IMR-90 (cell line): ENCODE data around the gene UCK2.

Experiments
- MXI1 ChIP-seq: IDR thresholded peaks from 2 replicates; pipeline ENCODE4 v1.6.1; 2012; ENCODE audit warnings: low read depth, mild to moderate bottlenecking, low read length, moderate library complexity, borderline replicate concordance
- NFE2L2 ChIP-seq: fragments of 150-350 bp; IDR thresholded peaks from 2 replicates; pipeline ENCODE4 v1.6.1; 2016; ENCODE audit warnings: low read depth, mild to moderate bottlenecking, low read length
- POLR2A ChIP-seq: IDR thresholded peaks from 2 replicates; pipeline ENCODE4 v1.6.1; 2012; ENCODE audit warnings: mild to moderate bottlenecking, low read depth, low read length
- TF ChIP-seq, protein P1 (sequence below): conservative IDR thresholded peaks from 2 replicates; pipeline ENCODE4 v1.5.1; 2012; ENCODE audit warnings: mild to moderate bottlenecking, low read depth, low read length, improper control_type of control experiment

- TF ChIP-seq MXI1 (no peak), POLR2A (no peak), NFE2L2 (no peak)
- TF ChIP-seq, protein P1, sequence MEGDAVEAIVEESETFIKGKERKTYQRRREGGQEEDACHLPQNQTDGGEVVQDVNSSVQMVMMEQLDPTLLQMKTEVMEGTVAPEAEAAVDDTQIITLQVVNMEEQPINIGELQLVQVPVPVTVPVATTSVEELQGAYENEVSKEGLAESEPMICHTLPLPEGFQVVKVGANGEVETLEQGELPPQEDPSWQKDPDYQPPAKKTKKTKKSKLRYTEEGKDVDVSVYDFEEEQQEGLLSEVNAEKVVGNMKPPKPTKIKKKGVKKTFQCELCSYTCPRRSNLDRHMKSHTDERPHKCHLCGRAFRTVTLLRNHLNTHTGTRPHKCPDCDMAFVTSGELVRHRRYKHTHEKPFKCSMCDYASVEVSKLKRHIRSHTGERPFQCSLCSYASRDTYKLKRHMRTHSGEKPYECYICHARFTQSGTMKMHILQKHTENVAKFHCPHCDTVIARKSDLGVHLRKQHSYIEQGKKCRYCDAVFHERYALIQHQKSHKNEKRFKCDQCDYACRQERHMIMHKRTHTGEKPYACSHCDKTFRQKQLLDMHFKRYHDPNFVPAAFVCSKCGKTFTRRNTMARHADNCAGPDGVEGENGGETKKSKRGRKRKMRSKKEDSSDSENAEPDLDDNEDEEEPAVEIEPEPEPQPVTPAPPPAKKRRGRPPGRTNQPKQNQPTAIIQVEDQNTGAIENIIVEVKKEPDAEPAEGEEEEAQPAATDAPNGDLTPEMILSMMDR, result no peak
Observed at GRCh38 chr1:165947797-165948455, 120.5 kb downstream of the UCK2 start.
